Psoas muscle (tissue), 8 donors: ENCODE data around the gene VEGFA. TPM values are rescaled to one million over a fixed set of nuclear protein-coding genes. Genes with fewer than 3 reads are reported as not detected.

Experiments used
- ATAC-seq, 4 donors: fragments of 200-7000 bp; cut with Tn5 transposase; one replicate each; pipeline ENCODE4 v1.9.1; 2020; ENCODE audit warnings: moderate library complexity in 3 of 4, mild to moderate bottlenecking in 2 of 4
- DNase-seq, 2 donors: peaks; one replicate each; pipeline ENCODE4 v3.0.0-alpha.2; 2020
- H3K27ac ChIP-seq: fragments of 200-600 bp; one replicate; pipeline ENCODE4 v1.8.0; 2022
- H3K27me3 ChIP-seq, 3 donors: fragments of 200-600 bp in 1 of 3; one replicate each; pipeline versions ENCODE4 v1.6.1 to v1.8.0; 2013 to 2022; ENCODE audit warnings: low read length in 2 of 3, mild to moderate bottlenecking in 2 of 3, moderate library complexity in 1 of 3; ENCODE audit not compliant: insufficient read depth in 3 of 3
- H3K36me3 ChIP-seq, 2 donors: fragments of 200-600 bp in 1 of 2; one replicate each; pipeline versions ENCODE4 v1.6.1 to v1.8.0; 2013 to 2022; ENCODE audit warnings: low read depth in 1 of 2, mild to moderate bottlenecking in 1 of 2, moderate library complexity in 1 of 2; ENCODE audit not compliant: insufficient read depth in 1 of 2
- H3K4me1 ChIP-seq: fragments of 200-600 bp; one replicate; pipeline ENCODE4 v1.8.0; 2022
- H3K4me3 ChIP-seq: fragments of 200-600 bp; one replicate; pipeline ENCODE4 v1.8.0; 2022; ENCODE audit warnings: mild to moderate bottlenecking
- H3K9me3 ChIP-seq: fragments of 200-600 bp; one replicate; pipeline ENCODE4 v1.8.0; 2022
- CTCF ChIP-seq: fragments of 200-600 bp; IDR thresholded peaks from one replicate; pipeline ENCODE4 v1.8.0; 2022; ENCODE audit warnings: antibody characterized with exemption
- whole genome bisulfite sequencing, 3 donors: extraction: QIAGEN DNeasy Blood & Tissue Kit; methylation state at CpG; one replicate each; pipeline versions ENCODE4 v1.1.6 to v1.1.7; 2013; 5-methylcytosine and 5-hydroxymethylcytosine counted together
- intact Hi-C, 2 donors: fragments of 100-400 bp; cut with DNase I; formaldehyde crosslinking; loops; one replicate each; pipeline versions ENCODE4 v1.11.0 to v1.14.2; 2022
- long read RNA-seq, 2 donors: library from polyadenylated mRNA; unstranded; transcript quantifications; one replicate each; pipeline ENCODE4 v2.0.0, GENCODE V29; 2021
- polyA plus RNA-seq, 3 donors: library from polyadenylated mRNA; stranded (reverse); fragments of 200-250 nt; gene quantifications; one replicate each; pipeline ENCODE4 v1.2.3, GENCODE V29; 2013
- total RNA-seq, 4 donors: library from RNA; stranded (reverse); fragmentation: NEBNext Ultra II Directional in 2 of 4; extraction: Animal tissue kit (Norgen Biotek cat#: 25700) in 2 of 4; gene quantifications; one replicate each; pipeline versions ENCODE4 v1.2.1 to v1.2.4, GENCODE V29; 2021 to 2023
- donor health status: healthy with polysubstance abuse.
- donor health status: DM: no; HTN: no; CAD: no; lungs with moderate emphysema.
- donor health status: Bipolar disorder and iron deficiency.
- donor health status: healthy.
- donor health status: DM: yes; HTN: yes; CAD: no.
- donor health status: DM: no; HTN: no; CAD: no.
- donor health status: DM: no; HTN: no; CAD: no.
- donor health status: DM: yes; HTN: yes; CAD: no.

Gene VEGFA
- total RNA-seq (100 to 1,000 TPM; 132 to 345 (median 208) TPM), polyA plus RNA-seq (100 to 1,000 TPM in 1 of 3 donors, 10 to 100 TPM in 2; 78.1 to 125 (median 88.3) TPM)
- long read RNA-seq, donor 1, transcript VEGFA-227 (6 exons, 984 nt), result minor isoform, 21 of 179 reads
- long read RNA-seq, donor 1, transcript VEGFA-231 (8 exons, 1,188 nt), result major isoform, 59 of 179 reads
- long read RNA-seq, donor 1, transcript VEGFA-205 (7 exons, 3,535 nt), result minor isoform, 45 of 179 reads
- long read RNA-seq, donor 1, transcript VEGFA-232 (8 exons, 1,170 nt), result minor isoform, 30 of 179 reads
- long read RNA-seq, donor 1, partial matches to known transcripts, result 10 of 179 reads
- long read RNA-seq, donor 1, other reads (novel, unspliced or antisense), result 9 of 179 reads
- long read RNA-seq, donor 2, transcript VEGFA-227 (6 exons, 984 nt), result minor isoform, 72 of 636 reads
- long read RNA-seq, donor 2, transcript VEGFA-232 (8 exons, 1,170 nt), result minor isoform, 57 of 636 reads
- long read RNA-seq, donor 2, transcript VEGFA-205 (7 exons, 3,535 nt), result major isoform, 247 of 636 reads
- long read RNA-seq, donor 2, transcript VEGFA-231 (8 exons, 1,188 nt), result minor isoform, 139 of 636 reads
- long read RNA-seq, donor 2, partial matches to known transcripts, result 42 of 636 reads
- long read RNA-seq, donor 2, other reads (novel, unspliced or antisense), result 63 of 636 reads

GRCh38 chr6:43769526-43770371 is at the start of gene VEGFA:
VEGFA (plus strand) TSS chr6:43770211.
- Histone ChIP-seq H3K27me3 (no peaks in the 10 kb centered on the region), H3K4me3 (peak within 1 kb of the TSS; percentile 97), H3K27ac (peak within 1 kb of the TSS; percentile 99), H3K9me3 (no peaks in the 10 kb centered on the region), H3K36me3 (peaks cover 0 to 2% of the 10 kb centered on the region in 2 donors), H3K4me1 (peaks cover 17% of the 10 kb centered on the region)
- DNase-seq (peak; percentile 90 to 95), ATAC-seq (peak; percentile 67 to 70 (median 68))
- WGBS, 3 donors, result 0 to 1% (median 0%) methylated on average over 57 to 62 of the region's 62 CpGs
- peak; percentile 95 for TF ChIP-seq CTCF
- intact Hi-C loops, result loop anchor here (1.0 to 5.0 kb wide), 8 partner anchors 48 to 310 kb away; no protein-coding TSS in a partner anchor

- DNase-seq, result no peak
- no peak for TF ChIP-seq CTCF
- Histone ChIP-seq H3K36me3 (no peaks in the 10 kb centered on the region), H3K4me1 (peaks cover 4% of the 10 kb centered on the region), H3K4me3 (no peak overlapping the region), H3K27me3 (no peaks in the 10 kb centered on the region), H3K27ac (no peak overlapping the region), H3K9me3 (no peaks in the 10 kb centered on the region)
- intact Hi-C loops, result no loop called here
- WGBS, 3 donors, result 89 to 96% (median 93%) methylated on average over 4 of the region's 4 CpGs
- no peak for ATAC-seq
Measured at GRCh38 chr6:43720999-43721398, 49.0 kb upstream of the VEGFA start.

- no peak for ATAC-seq
- intact Hi-C loops, result no loop called here
- WGBS, 3 donors, result 86 to 89% (median 88%) methylated on average over 10 of the region's 10 CpGs
- Histone ChIP-seq H3K27me3 (no peaks in the 10 kb centered on the region), H3K27ac (no peak overlapping the region), H3K36me3 (no peaks in the 10 kb centered on the region), H3K9me3 (no peaks in the 10 kb centered on the region), H3K4me3 (no peak overlapping the region), H3K4me1 (no peaks in the 10 kb centered on the region)
- no peak for TF ChIP-seq CTCF
- DNase-seq, result no peak
Measured at GRCh38 chr6:43722920-43723545, 47.0 kb upstream of the VEGFA start.

GRCh38 chr6:43723737-43724295 is 46.2 kb upstream of the VEGFA start:
- DNase-seq, result peak in 1 of 2 donors; percentile 63
- no peaks in the 10 kb centered on the region for H3K9me3 ChIP-seq
- intact Hi-C loops, result loop anchor here in 1 of 2 donors (2.0 kb wide), 1 partner anchor 355 kb away; no protein-coding TSS in a partner anchor
- peak; percentile 37 for TF ChIP-seq CTCF
- H3K4me3 ChIP-seq, result no peak overlapping the region
- H3K27me3 ChIP-seq, result no peaks in the 10 kb centered on the region
- ATAC-seq, result peak; percentile 61 to 80 (median 74)
- H3K27ac ChIP-seq, result no peak overlapping the region
- no peaks in the 10 kb centered on the region for H3K4me1 ChIP-seq
- no peaks in the 10 kb centered on the region for H3K36me3 ChIP-seq
- WGBS, 3 donors, result 62 to 69% (median 67%) methylated on average over 9 of the region's 9 CpGs
